Ishikawa (cell line): ENCODE results near the gene LIN7C.

Experiments used
- CEBPB ChIP-seq: IDR thresholded peaks from 2 replicates; pipeline ENCODE4 v1.6.1; 2012
- EGR1 ChIP-seq: IDR thresholded peaks from 2 replicates; pipeline ENCODE4 v1.6.1; 2012
- EP300 ChIP-seq: IDR thresholded peaks from 2 replicates; pipeline ENCODE4 v1.6.1; 2012; ENCODE audit warnings: borderline replicate concordance
- MAX ChIP-seq: IDR thresholded peaks from 2 replicates; pipeline ENCODE4 v1.6.1; 2012
- NFIC ChIP-seq: IDR thresholded peaks from 2 replicates; pipeline ENCODE4 v1.6.1; 2012
- TAF1 ChIP-seq: IDR thresholded peaks from 2 replicates; pipeline ENCODE4 v1.6.1; 2012; ENCODE audit warnings: low read depth, mild to moderate bottlenecking
- YY1 ChIP-seq: IDR thresholded peaks from 2 replicates; pipeline ENCODE4 v1.6.1; 2012; ENCODE audit warnings: low read depth
- TF ChIP-seq, protein P1 (sequence below): IDR thresholded peaks from 2 replicates; pipeline ENCODE4 v1.6.1; 2012; ENCODE audit warnings: low read depth, mild to moderate bottlenecking

DNA sequence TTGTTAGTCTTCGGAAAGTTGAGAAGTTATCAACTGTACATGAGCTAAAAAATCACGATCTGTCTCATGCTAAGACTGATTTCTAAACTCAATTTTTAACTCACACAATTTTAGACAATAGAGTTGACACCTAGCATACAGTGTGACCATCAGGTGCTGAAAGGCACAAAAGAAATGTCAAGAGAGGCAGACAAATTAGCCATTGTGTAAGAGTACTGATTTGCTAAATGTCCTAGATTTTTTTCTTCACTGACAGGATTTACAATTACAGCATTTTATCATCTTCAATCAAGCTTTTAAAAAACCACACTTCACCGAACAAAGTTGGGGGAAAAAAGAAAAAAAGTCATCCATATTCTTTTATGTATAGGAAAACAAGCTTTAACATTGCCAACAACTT lies 40.9 kb downstream of the LIN7C start:
- TF ChIP-seq EP300 (no peak), NFIC (no peak), YY1 (no peak), EGR1 (no peak), CEBPB (no peak), MAX (no peak), TAF1 (no peak)
- TF ChIP-seq, protein P1, sequence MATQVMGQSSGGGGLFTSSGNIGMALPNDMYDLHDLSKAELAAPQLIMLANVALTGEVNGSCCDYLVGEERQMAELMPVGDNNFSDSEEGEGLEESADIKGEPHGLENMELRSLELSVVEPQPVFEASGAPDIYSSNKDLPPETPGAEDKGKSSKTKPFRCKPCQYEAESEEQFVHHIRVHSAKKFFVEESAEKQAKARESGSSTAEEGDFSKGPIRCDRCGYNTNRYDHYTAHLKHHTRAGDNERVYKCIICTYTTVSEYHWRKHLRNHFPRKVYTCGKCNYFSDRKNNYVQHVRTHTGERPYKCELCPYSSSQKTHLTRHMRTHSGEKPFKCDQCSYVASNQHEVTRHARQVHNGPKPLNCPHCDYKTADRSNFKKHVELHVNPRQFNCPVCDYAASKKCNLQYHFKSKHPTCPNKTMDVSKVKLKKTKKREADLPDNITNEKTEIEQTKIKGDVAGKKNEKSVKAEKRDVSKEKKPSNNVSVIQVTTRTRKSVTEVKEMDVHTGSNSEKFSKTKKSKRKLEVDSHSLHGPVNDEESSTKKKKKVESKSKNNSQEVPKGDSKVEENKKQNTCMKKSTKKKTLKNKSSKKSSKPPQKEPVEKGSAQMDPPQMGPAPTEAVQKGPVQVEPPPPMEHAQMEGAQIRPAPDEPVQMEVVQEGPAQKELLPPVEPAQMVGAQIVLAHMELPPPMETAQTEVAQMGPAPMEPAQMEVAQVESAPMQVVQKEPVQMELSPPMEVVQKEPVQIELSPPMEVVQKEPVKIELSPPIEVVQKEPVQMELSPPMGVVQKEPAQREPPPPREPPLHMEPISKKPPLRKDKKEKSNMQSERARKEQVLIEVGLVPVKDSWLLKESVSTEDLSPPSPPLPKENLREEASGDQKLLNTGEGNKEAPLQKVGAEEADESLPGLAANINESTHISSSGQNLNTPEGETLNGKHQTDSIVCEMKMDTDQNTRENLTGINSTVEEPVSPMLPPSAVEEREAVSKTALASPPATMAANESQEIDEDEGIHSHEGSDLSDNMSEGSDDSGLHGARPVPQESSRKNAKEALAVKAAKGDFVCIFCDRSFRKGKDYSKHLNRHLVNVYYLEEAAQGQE: no peak
